Stomach (tissue), 9 donors: ENCODE measurements around the gene TUBA1B. TPM values are rescaled to one million over a fixed set of nuclear protein-coding genes. Genes with fewer than 3 reads are reported as not detected.
"Not testable (repeated sequence)": the region's sequence is repeated elsewhere in the genome, so short reads cannot be mapped to it uniquely, and the experiment has no call there.

Experiments used
- DNase-seq, 2 donors: peaks; one replicate each; pipeline versions ENCODE4 v3.0.0 to v3.0.0-alpha.2; 2013 to 2019
- H3K27ac ChIP-seq, 5 donors: fragments of 200-600 bp in 4 of 5; sonication (generic) in 4 of 5; one replicate each; pipeline ENCODE4 v1.5.1; 2013 to 2019; ENCODE audit warnings: mild to moderate bottlenecking in 1 of 5, moderate library complexity in 1 of 5
- H3K27me3 ChIP-seq, 3 donors: fragments of 200-600 bp; sonication (generic); one replicate each; pipeline ENCODE4 v1.5.1; 2017 to 2019; ENCODE audit warnings: mixed run types in 1 of 3
- H3K36me3 ChIP-seq, 4 donors: fragments of 200-600 bp; sonication (generic); 1 replicate in 3 of 4; 2 replicates in 1 of 4; pipeline ENCODE4 v1.5.1; 2016 to 2019
- H3K4me1 ChIP-seq, 4 donors: fragments of 200-600 bp; sonication (generic); one replicate each; pipeline ENCODE4 v1.5.1; 2016 to 2019
- H3K4me3 ChIP-seq, 4 donors: fragments of 200-600 bp; sonication (generic) in 3 of 4; one replicate each; pipeline ENCODE4 v1.5.1; 2016 to 2019; ENCODE audit warnings: mild to moderate bottlenecking in 1 of 4
- H3K9me3 ChIP-seq, 4 donors: fragments of 200-600 bp; sonication (generic); one replicate each; pipeline ENCODE4 v1.5.1; 2016 to 2019
- EP300 ChIP-seq: sonication (generic); formaldehyde crosslinking; IDR thresholded peaks from one replicate; pipeline ENCODE4 v1.6.1; 2017; ENCODE audit warnings: antibody characterized with exemption
- POLR2A ChIP-seq, 4 donors: fragments of 450-650 bp; IDR thresholded peaks; one replicate each; pipeline ENCODE4 v1.6.1; 2016; ENCODE audit warnings: antibody characterized with exemption in 4 of 4, control low read depth in 2 of 4, mild to moderate bottlenecking in 1 of 4, moderate library complexity in 1 of 4
- POLR2AphosphoS5 ChIP-seq, 3 donors: sonication (generic); formaldehyde crosslinking; IDR thresholded peaks; one replicate each; pipeline ENCODE4 v1.6.1; 2016; ENCODE audit warnings: antibody characterized with exemption in 3 of 3
- WGBS, 5 donors: extraction: QIAGEN DNeasy Blood & Tissue Kit in 3 of 5; methylation state at CpG; one replicate each; pipeline versions ENCODE4 v1.1.5 to v1.1.7; 2013 to 2018; 5-methylcytosine and 5-hydroxymethylcytosine counted together
- intact Hi-C: fragments of 100-400 bp; cut with DNase I; formaldehyde crosslinking; loops from one replicate; pipeline ENCODE4 v1.15.1; 2023; ENCODE audit warnings: low total_unique reads
- polyA plus RNA-seq, 3 donors: library from polyadenylated mRNA; stranded (reverse); fragments of 200-250 nt; gene quantifications; one replicate each; pipeline ENCODE4 v1.2.3, GENCODE V29; 2013
- total RNA-seq, 5 donors: library from RNA; depleted of rRNA; stranded (reverse); fragments of >200 nt; gene quantifications; one replicate each; pipeline versions ENCODE4 v1.1.0 to v1.2.3, GENCODE V29; 2014 to 2016
- TF ChIP-seq, protein P1 (sequence below), 7 experiments: fragments of 450-650 bp in 4 of 7; fragments of 200-600 bp in 3 of 7; sonication (generic) in 3 of 7; IDR thresholded peaks; one replicate each; pipeline ENCODE4 v1.5.1; 2016 to 2019; ENCODE audit warnings: antibody characterized with exemption in 7 of 7, control low read depth in 2 of 7, mild to moderate bottlenecking in 1 of 7
- donor health status: healthy with polysubstance abuse.
- donor health status: Bipolar disorder and iron deficiency.
- donor health status: healthy.

The TUBA1B gene
- total and polyA plus RNA-seq, 8 donors = 205 to 710 (median 390) TPM

DNA sequence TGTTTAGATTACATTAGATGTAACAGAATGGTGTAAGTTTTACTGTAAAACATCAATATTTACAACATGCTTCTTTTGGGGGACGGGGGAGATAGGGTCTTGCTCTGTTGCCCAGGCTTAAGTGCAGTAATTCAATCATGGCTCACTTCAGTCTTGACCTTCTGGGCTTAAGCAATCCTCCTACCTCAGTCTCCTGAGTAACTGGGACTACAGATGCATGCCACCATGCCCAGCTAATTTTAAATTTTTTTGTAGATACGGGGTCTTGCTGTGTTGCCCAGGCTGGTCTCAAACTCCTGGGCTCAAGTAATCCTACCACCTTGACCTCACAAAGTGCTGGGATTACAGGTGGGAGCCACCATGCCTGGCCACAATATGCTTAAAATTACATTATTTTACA lies 33.9 kb upstream of the TUBA1B start:
- Histone ChIP-seq H3K27ac (no peak overlapping the region), H3K4me3 (no peak overlapping the region), H3K27me3 (no peaks in the 10 kb centered on the region), H3K36me3 (no peaks in the 10 kb centered on the region), H3K4me1 (no peaks in the 10 kb centered on the region), H3K9me3 (no peaks in the 10 kb centered on the region)
- 81 to 100% (median 90%) methylated on average over 2 of the region's 2 CpGs for WGBS, 5 donors
- TF ChIP-seq EP300 (no peak), POLR2AphosphoS5 (IDR thresholded peaks at IDR 0.05) (no peak), POLR2A (IDR thresholded peaks at IDR 0.05) (no peak)
- TF ChIP-seq, protein P1, sequence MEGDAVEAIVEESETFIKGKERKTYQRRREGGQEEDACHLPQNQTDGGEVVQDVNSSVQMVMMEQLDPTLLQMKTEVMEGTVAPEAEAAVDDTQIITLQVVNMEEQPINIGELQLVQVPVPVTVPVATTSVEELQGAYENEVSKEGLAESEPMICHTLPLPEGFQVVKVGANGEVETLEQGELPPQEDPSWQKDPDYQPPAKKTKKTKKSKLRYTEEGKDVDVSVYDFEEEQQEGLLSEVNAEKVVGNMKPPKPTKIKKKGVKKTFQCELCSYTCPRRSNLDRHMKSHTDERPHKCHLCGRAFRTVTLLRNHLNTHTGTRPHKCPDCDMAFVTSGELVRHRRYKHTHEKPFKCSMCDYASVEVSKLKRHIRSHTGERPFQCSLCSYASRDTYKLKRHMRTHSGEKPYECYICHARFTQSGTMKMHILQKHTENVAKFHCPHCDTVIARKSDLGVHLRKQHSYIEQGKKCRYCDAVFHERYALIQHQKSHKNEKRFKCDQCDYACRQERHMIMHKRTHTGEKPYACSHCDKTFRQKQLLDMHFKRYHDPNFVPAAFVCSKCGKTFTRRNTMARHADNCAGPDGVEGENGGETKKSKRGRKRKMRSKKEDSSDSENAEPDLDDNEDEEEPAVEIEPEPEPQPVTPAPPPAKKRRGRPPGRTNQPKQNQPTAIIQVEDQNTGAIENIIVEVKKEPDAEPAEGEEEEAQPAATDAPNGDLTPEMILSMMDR (IDR thresholded peaks at IDR 0.05) = no peak
- intact Hi-C loops = no loop called here
- DNase-seq = no peak

GRCh38 chr12:49161901-49162300 lies 30.7 kb upstream of the TUBA1B start:
- intact Hi-C loops, H3K27me3 ChIP-seq, H3K4me1 ChIP-seq, H3K9me3 ChIP-seq, H3K4me3 ChIP-seq, DNase-seq, H3K27ac ChIP-seq, H3K36me3 ChIP-seq: not testable (repeated sequence)
- 87 to 98% (median 90%) methylated on average over 4 of the region's 4 CpGs for WGBS, 5 donors

DNA sequence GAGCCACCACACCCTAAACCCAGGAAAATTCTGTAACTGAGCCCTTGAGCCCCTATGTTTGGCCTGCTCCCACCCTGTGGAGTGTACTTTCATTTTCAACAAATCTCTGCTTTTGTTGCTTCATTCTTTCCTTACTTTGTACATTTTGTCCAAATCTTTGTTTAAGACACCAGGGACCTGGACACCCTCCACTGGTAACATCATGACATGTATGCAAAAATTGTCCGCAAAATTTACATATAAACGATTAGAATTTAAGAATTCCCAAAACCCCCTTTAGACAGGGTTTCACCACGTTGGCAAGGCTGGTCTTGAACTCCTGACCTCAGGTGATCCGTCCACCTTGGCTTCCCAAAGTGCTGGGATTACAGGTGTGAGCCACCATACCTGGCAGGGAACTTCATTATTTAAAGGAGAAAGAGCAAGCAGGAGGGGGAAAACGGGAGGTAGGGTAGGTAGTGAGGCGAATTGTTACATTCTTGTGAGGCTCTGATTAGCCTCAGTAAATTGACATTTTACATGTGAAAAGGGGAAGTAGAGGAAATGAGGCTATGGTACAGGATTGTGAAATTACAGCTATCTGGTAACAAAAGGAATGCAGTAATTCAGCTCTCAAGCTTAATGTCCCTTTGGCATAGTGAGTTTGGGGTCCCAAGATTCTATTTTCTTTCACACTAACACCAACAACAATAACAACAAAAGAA lies 30.0 kb upstream of the TUBA1B start:
- no peak overlapping the region for H3K4me3 ChIP-seq
- no peaks in the 10 kb centered on the region for H3K4me1 ChIP-seq

DNA sequence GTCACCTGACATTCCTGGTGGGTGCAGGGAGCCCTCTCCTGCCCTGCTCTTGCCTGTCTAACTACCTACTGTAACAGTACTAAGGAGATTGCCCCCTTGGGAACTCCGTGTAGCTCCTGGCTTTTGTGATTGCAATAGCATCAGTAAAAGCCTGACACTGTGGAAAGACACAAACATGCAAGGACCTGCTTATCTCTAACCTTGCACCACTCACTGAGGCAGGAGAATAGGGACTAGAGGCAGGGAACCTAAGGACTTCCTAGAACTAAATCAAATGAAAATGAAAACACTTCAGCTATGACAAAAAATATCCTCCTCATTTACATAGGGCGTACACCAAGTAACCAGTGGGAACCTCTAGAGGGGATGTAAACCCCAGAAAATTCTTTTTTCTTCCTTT lies 29.2 kb upstream of the TUBA1B start:
- TF ChIP-seq, protein P1 (IDR thresholded peaks at IDR 0.05) = no peak
- no peak for TF ChIP-seq POLR2A (IDR thresholded peaks at IDR 0.05)
- TF ChIP-seq POLR2AphosphoS5 (IDR thresholded peaks at IDR 0.05) = no peak
- TF ChIP-seq EP300 = no peak
- no peaks in the 10 kb centered on the region for H3K27me3 ChIP-seq
- no peak overlapping the region for H3K27ac ChIP-seq
- DNase-seq = no peak
- no peak overlapping the region for H3K4me3 ChIP-seq
- H3K36me3 ChIP-seq = no peaks in the 10 kb centered on the region
- H3K4me1 ChIP-seq = no peaks in the 10 kb centered on the region
- WGBS, 5 donors = 51 to 79% (median 63%) methylated on average over 2 of the region's 2 CpGs
- intact Hi-C loops = no loop called here
- no peaks in the 10 kb centered on the region for H3K9me3 ChIP-seq

More for the DNA sequence above, 30.0 kb upstream of the TUBA1B start:
- TF ChIP-seq, protein P1 (IDR thresholded peaks at IDR 0.05) = no peak
- no peak for TF ChIP-seq EP300
- TF ChIP-seq POLR2AphosphoS5 (IDR thresholded peaks at IDR 0.05) = no peak
- TF ChIP-seq POLR2A (IDR thresholded peaks at IDR 0.05) = no peak
- 68 to 81% (median 77%) methylated on average over 6 of the region's 6 CpGs for WGBS, 5 donors
- Histone ChIP-seq H3K36me3 (no peaks in the 10 kb centered on the region), H3K9me3 (no peaks in the 10 kb centered on the region), H3K27me3 (no peaks in the 10 kb centered on the region), H3K27ac (no peak overlapping the region)
- intact Hi-C loops = no loop called here
- DNase-seq = no peak

DNA sequence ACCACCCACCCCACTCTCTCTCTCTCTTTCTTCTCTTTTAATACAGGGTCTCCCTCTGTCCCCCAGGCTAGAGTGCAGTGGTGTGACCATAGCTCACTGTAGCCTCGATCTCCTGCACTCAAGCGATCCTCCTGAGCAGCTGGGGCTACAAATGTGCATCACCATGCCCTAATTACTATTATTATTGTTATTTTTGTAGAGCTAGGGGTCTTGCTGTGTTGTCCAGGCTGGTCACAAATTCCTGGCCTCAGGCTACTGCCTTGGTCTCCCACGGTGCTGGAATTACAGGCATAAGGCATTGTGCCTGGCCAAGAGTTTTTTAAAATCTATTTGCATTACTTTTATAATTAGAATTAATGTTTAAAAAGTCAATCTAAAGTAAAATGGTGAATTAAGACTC lies 23.0 kb upstream of the TUBA1B start:
- Histone ChIP-seq H3K36me3 (no peaks in the 10 kb centered on the region), H3K9me3 (no peaks in the 10 kb centered on the region), H3K27ac (no peak overlapping the region), H3K4me3 (no peak overlapping the region), H3K4me1 (no peaks in the 10 kb centered on the region), H3K27me3 (no peaks in the 10 kb centered on the region)
- DNase-seq = no peak
- TF ChIP-seq POLR2AphosphoS5 (IDR thresholded peaks at IDR 0.05) = no peak
- TF ChIP-seq, protein P1 (IDR thresholded peaks at IDR 0.05) = no peak
- TF ChIP-seq EP300 = no peak
- no peak for TF ChIP-seq POLR2A (IDR thresholded peaks at IDR 0.05)
- WGBS, 5 donors = 67 to 91% (median 79%) methylated on average over 3 of the region's 3 CpGs
- intact Hi-C loops = no loop called here
